Measurements from ENCODE around the gene CTLA4.

The CTLA4 gene

DNA sequence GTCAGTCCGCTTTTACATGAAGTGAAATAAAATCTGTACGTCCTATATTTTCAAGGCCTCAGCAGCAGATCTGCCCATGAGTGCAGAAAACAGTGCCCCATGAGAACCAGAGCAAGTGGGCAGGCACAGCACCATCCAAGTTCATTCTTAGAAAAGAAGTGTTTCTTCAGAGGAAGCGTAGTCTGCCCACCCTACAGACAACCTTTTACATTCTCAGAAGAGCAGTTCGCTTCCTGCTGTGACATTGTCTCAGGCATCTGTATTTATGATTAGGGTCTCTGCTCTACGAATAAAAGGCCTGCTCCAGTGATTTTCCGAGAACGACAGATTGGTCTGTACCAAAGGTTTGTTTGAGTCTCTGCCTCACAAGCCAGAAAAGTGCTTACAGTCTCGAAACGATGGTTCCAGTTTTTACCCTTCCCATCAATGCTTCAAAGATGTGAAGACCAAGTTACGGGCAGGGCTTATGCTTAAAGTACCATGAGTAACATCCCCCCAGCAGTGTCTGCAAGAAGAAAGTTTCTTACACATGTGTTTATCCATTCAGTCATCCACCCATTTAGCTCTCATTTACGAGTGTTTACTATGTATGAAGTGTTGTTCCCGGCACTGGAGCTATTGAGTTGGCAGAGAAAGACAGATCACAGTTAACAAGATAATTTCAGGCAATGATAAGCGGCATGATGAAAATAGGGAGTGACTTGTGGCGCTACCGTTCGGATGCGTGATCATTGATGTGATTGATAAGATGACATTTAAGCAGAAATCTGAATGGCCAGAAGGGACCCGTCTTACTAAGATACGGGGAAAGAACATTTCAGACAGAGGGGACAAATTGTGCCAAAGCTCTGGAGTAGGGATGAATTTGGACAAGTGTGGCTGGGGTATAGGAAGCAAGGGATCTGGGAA, 31.4 kb upstream of the CTLA4 start:
- TF ChIP-seq, protein P1, sequence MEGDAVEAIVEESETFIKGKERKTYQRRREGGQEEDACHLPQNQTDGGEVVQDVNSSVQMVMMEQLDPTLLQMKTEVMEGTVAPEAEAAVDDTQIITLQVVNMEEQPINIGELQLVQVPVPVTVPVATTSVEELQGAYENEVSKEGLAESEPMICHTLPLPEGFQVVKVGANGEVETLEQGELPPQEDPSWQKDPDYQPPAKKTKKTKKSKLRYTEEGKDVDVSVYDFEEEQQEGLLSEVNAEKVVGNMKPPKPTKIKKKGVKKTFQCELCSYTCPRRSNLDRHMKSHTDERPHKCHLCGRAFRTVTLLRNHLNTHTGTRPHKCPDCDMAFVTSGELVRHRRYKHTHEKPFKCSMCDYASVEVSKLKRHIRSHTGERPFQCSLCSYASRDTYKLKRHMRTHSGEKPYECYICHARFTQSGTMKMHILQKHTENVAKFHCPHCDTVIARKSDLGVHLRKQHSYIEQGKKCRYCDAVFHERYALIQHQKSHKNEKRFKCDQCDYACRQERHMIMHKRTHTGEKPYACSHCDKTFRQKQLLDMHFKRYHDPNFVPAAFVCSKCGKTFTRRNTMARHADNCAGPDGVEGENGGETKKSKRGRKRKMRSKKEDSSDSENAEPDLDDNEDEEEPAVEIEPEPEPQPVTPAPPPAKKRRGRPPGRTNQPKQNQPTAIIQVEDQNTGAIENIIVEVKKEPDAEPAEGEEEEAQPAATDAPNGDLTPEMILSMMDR (IDR thresholded peaks at IDR 0.05; ENCODE audit: low read depth, low read length), result no peak
- DNase-seq (ENCODE audit: low read depth), result no peak
- H3K4me3 ChIP-seq (ENCODE audit: low read depth, low read length), result no peak overlapping the region

DNA sequence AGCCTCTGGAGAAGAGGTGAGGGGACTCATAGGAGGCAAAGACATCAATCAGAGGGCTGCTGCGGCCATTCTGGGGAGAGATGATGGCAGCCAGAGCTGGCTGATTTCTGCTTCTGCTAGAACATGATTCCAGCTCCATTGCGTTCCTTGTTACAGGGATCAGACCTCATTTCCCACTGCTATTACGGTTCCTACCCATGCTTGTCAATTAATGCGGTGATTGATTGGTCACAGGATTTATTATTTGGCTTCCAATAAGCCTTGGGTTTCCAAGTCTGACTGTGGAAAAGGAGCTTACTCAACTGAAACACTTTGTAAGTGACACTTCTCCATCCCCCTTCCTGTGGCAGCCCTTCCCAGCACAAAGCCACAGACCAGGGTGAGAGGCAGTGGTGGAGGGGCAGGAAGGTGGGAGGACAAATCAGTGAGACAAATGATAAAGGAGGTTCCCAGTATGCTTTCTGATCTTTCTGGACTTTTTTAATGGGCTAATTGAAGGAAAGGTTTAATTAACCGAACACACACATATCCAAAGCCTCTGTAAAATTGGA, 26.8 kb upstream of the CTLA4 start:
- no peak for DNase-seq (ENCODE audit: low read depth)
- H3K4me3 ChIP-seq (ENCODE audit: low read depth, low read length), result no peak overlapping the region
- TF ChIP-seq, protein P1 (IDR thresholded peaks at IDR 0.05; ENCODE audit: low read depth, low read length), result no peak
- no peak for TF ChIP-seq POLR2A (IDR thresholded peaks at IDR 0.05; ENCODE audit: extremely low read depth, insufficient read length)
- TF ChIP-seq, protein P2, sequence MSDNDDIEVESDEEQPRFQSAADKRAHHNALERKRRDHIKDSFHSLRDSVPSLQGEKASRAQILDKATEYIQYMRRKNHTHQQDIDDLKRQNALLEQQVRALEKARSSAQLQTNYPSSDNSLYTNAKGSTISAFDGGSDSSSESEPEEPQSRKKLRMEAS (IDR thresholded peaks at IDR 0.05; ENCODE audit: low read depth, low read length), result no peak
- TF ChIP-seq MYC (IDR thresholded peaks at IDR 0.05; ENCODE audit: low read depth, low read length), result no peak

DNA sequence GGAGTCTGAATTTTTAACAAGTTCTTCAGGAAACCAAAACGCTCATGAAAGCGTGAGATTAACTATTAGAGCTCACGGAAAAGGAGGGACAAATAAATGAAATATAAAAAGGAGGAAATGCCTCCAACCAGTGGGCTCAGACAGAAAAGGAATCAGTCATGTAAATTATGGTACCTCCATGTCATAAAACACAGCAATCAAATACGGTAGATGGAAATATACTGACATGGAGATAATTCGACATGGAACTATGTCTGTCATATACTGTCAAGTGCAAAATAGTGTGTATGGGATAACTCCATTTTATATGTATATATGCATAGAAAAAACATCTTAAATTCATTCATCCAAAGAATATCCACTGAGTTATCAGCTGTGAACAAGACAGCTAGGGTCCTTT, 25.9 kb upstream of the CTLA4 start:
- H3K4me3 ChIP-seq (ENCODE audit: low read depth, low read length), result no peak overlapping the region
- DNase-seq (ENCODE audit: low read depth), result no peak
- TF ChIP-seq, protein P2 (IDR thresholded peaks at IDR 0.05; ENCODE audit: low read depth, low read length), result no peak
- TF ChIP-seq, protein P1 (IDR thresholded peaks at IDR 0.05; ENCODE audit: low read depth, low read length), result no peak
- TF ChIP-seq MYC (IDR thresholded peaks at IDR 0.05; ENCODE audit: low read depth, low read length), result no peak
- no peak for TF ChIP-seq POLR2A (IDR thresholded peaks at IDR 0.05; ENCODE audit: extremely low read depth, insufficient read length)

DNA sequence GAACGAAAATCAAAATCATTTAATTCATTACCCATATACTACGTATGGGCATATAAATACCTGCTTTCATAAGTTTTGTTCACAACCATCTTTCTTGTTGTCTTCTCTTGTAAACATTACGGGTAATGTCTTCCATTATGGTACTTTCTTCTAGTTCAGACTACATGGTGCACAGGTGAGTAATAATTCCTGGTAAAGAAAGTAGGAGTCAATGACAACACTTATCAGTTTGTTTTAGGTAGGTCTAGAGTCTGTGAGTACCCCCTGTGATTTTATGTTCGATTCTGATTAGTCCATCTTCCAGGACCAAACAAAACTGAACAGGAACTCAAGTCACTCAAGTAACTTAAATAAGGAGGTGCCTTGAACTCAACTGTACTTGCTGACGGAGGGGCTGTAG, 25.2 kb upstream of the CTLA4 start:
- no peak overlapping the region for H3K4me3 ChIP-seq (ENCODE audit: low read depth, low read length)
- DNase-seq (ENCODE audit: low read depth), result no peak
- TF ChIP-seq MYC (IDR thresholded peaks at IDR 0.05; ENCODE audit: low read depth, low read length), result no peak
- TF ChIP-seq, protein P2 (IDR thresholded peaks at IDR 0.05; ENCODE audit: low read depth, low read length), result no peak
- TF ChIP-seq POLR2A (IDR thresholded peaks at IDR 0.05; ENCODE audit: extremely low read depth, insufficient read length), result no peak
- TF ChIP-seq, protein P1 (IDR thresholded peaks at IDR 0.05; ENCODE audit: low read depth, low read length), result no peak

DNA sequence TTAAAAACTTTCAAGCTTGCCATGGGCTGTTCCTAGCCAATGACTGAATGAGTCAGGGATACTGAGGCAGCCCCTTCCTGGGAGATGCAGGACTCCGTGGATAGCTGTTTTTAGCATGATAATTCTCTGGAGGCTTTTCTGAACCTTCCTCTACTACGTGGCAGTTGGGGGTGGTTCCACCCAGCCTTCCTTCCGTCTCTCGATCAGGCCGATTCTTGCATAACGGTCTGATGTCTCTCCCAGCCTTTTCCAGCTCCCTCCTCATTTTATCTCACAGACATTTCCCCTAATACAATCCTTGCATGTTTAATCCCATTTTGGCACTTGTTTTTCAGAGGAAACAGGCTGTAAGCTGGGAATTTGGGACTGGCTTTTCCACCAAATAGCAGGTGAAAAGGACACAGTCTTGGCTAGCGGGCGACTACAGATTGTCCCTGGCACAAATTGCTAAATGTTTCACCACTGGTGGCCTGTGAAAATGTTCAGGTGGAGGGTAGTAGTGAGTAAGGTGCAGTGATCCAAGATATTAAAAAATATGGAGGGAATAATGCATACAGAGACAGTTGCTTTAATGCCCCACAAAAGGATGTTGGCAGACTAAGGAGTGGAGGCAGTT, 21.0 kb upstream of the CTLA4 start:
- no peak for DNase-seq (ENCODE audit: low read depth)
- TF ChIP-seq, protein P1 (IDR thresholded peaks at IDR 0.05; ENCODE audit: low read depth, low read length), result no peak
- TF ChIP-seq POLR2A (IDR thresholded peaks at IDR 0.05; ENCODE audit: extremely low read depth, insufficient read length), result no peak
- TF ChIP-seq, protein P2 (IDR thresholded peaks at IDR 0.05; ENCODE audit: low read depth, low read length), result no peak
- TF ChIP-seq MYC (IDR thresholded peaks at IDR 0.05; ENCODE audit: low read depth, low read length), result no peak
- no peak overlapping the region for H3K4me3 ChIP-seq (ENCODE audit: low read depth, low read length)
